ENCODE data around the gene TRIM9.
A peak's percentile ranks its signal among the peaks of the same experiment; 100 is the strongest.

GRCh38 chr14:50943261-50943942 is 151.5 kb downstream of the TRIM9 start:
- TF ChIP-seq POLR2A (IDR thresholded peaks at IDR 0.05) (peak in 1 of 2 donors; percentile 20), POLR2AphosphoS5 (IDR thresholded peaks at IDR 0.05; ENCODE audit: insufficient read depth in 1 of 2, low read depth in 1 of 2) (peak in 1 of 2 donors; percentile 61)

Data from vagina (tissue), 2 donors.